Hepatocyte (in vitro differentiated cells): ENCODE measurements around the gene SDK1. TPM values are rescaled to one million over a fixed set of nuclear protein-coding genes. Genes with fewer than 3 reads are reported as not detected.

Source experiments
- DNase-seq: peaks from one replicate; pipeline ENCODE4 v3.0.0-alpha.2; 2016; ENCODE audit warnings: low spot score
- H2AFZ ChIP-seq: fragments of 200-600 bp; sonication (generic); 2 replicates; pipeline ENCODE4 v1.6.0; 2016; ENCODE audit warnings: antibody characterized with exemption, mild to moderate bottlenecking
- H3K27ac ChIP-seq: fragments of 200-600 bp; sonication (generic); 2 replicates; pipeline ENCODE4 v1.5.1; 2016; ENCODE audit warnings: mild to moderate bottlenecking
- H3K27me3 ChIP-seq: fragments of 200-600 bp; sonication (generic); 2 replicates; pipeline ENCODE4 v1.6.1; 2016
- H3K36me3 ChIP-seq: fragments of 200-600 bp; sonication (generic); replicated peaks from 2 replicates; pipeline ENCODE4 v1.5.1; 2016; ENCODE audit warnings: low read depth; ENCODE audit not compliant: insufficient read depth
- H3K4me1 ChIP-seq: fragments of 200-600 bp; sonication (generic); 2 replicates; pipeline ENCODE4 v1.5.1; 2016; ENCODE audit warnings: mild to moderate bottlenecking, moderate library complexity; ENCODE audit not compliant: insufficient read depth
- H3K4me2 ChIP-seq: fragments of 200-600 bp; sonication (generic); 2 replicates; pipeline ENCODE4 v1.6.0; 2016
- H3K4me3 ChIP-seq: fragments of 200-600 bp; sonication (generic); 2 replicates; pipeline ENCODE4 v1.5.1; 2016; ENCODE audit warnings: mild to moderate bottlenecking
- H3K79me2 ChIP-seq: fragments of 200-600 bp; sonication (generic); 2 replicates; pipeline ENCODE4 v1.6.0; 2017; ENCODE audit warnings: mild to moderate bottlenecking
- H3K9me2 ChIP-seq: fragments of 200-600 bp; sonication (generic); replicated peaks from 2 replicates; pipeline ENCODE4 v1.6.0; 2017; ENCODE audit warnings: mild to moderate bottlenecking; ENCODE audit not compliant: insufficient read depth
- H3K9me3 ChIP-seq: fragments of 200-600 bp; sonication (generic); 2 replicates; pipeline ENCODE4 v1.5.1; 2016; ENCODE audit warnings: low read depth, mild to moderate bottlenecking
- H4K20me1 ChIP-seq: fragments of 200-600 bp; sonication (generic); 2 replicates; pipeline ENCODE4 v1.6.0; 2016; ENCODE audit warnings: mild to moderate bottlenecking; ENCODE audit not compliant: insufficient read depth, poor library complexity, severe bottlenecking
- CTCF ChIP-seq: fragments of 200-600 bp; sonication (generic); IDR thresholded peaks from 2 replicates; pipeline ENCODE4 v1.5.1; 2016; ENCODE audit warnings: antibody characterized with exemption, mild to moderate bottlenecking; ENCODE audit not compliant: poor library complexity
- EZH2 ChIP-seq: fragments of 200-600 bp; sonication (generic); IDR thresholded peaks from 2 replicates; pipeline ENCODE4 v1.6.1; 2016; ENCODE audit warnings: antibody characterized with exemption, mild to moderate bottlenecking, borderline replicate concordance
- EZH2phosphoT487 ChIP-seq: fragments of 200-600 bp; sonication (generic); IDR thresholded peaks from one replicate; pipeline ENCODE4 v1.6.1; 2018; ENCODE audit warnings: antibody characterized with exemption, mild to moderate bottlenecking, low read depth, moderate library complexity; ENCODE audit not compliant: unreplicated experiment, severe bottlenecking
- WGBS: methylation state at CpG from one replicate; pipeline ENCODE4 v1.1.6; 2016; ENCODE audit warnings: low lambda C conversion rate; ENCODE audit errors: missing lambda C conversion rate; 5-methylcytosine and 5-hydroxymethylcytosine counted together
- polyA plus RNA-seq: library from polyadenylated mRNA; unstranded; fragments of >200 nt; fragmentation: Nextera tagmentation; extraction: Ambion mirVana; gene quantifications from 2 replicates; pipeline ENCODE4 v1.2.1, GENCODE V29; 2016
- total RNA-seq: library from RNA; depleted of rRNA; stranded (reverse); fragments of >200 nt; gene quantifications from 2 replicates; pipeline ENCODE4 v1.2.3, GENCODE V29; 2014

Gene SDK1
- total and polyA plus RNA-seq, 2 experiments from 2014 or later = 4.3 to 10.0 TPM

DNA sequence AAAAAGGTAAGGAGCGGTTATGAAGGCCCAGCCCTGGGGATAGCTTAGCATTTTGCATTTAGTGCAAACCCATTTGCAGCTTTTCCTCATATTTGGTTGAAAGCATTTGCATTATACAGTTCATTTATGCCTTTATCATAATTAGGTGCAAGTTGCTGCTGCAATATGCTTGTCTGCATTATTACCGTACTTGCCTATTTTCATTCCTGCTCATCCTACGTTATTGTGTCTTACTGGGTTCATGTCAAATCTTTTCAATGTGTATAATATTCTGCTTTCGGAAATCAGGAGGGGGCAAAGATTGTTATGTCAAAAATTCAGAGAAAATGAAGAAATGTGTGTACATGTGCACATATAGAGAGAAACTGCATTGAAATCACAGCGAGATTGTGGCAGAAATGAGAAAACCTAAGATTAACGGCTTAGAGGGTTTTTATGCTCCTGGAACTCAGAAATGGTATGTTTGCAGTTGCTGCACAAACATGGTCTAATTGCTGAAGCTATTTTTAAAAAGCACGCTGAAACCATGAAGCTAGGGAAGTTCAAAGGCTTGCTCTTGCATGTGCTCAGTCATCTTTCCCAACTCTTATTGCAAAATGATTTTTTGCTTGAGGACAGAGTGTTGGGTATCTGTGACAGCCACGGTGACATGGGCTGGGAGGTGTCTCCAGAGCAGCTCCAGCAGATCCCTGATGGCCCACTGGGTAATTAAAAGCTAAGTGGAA lies 613.2 kb downstream of the SDK1 start:
- Histone ChIP-seq H3K27me3 (no peaks in the 10 kb centered on the region), H3K9me3 (no peaks in the 10 kb centered on the region), H3K4me1 (peaks cover 15% of the 10 kb centered on the region), H3K36me3 (no peaks in the 10 kb centered on the region), H4K20me1 (no peaks in the 10 kb centered on the region), H2AFZ (no peak overlapping the region), H3K4me3 (no peak overlapping the region), H3K4me2 (no peak overlapping the region), H3K79me2 (no peaks in the 10 kb centered on the region), H3K27ac (peak overlapping the region; percentile 7), H3K9me2 (no peaks in the 10 kb centered on the region)
- WGBS = 74% methylated on average over 8 of the region's 8 CpGs
- DNase-seq = peak; percentile 15
- TF ChIP-seq EZH2 (no peak), EZH2phosphoT487 (no peak), CTCF (no peak)

GRCh38 chr7:3915337-3915878 lies 614.4 kb downstream of the SDK1 start:
- TF ChIP-seq CTCF (no peak), EZH2phosphoT487 (no peak), EZH2 (no peak)
- H4K20me1 ChIP-seq = no peaks in the 10 kb centered on the region
- no peaks in the 10 kb centered on the region for H3K36me3 ChIP-seq
- H3K27ac ChIP-seq = no peak overlapping the region
- WGBS = 95% methylated on average over 9 of the region's 9 CpGs
- no peaks in the 10 kb centered on the region for H3K9me3 ChIP-seq
- peaks cover 15% of the 10 kb centered on the region for H3K4me1 ChIP-seq
- no peaks in the 10 kb centered on the region for H3K79me2 ChIP-seq
- no peaks in the 10 kb centered on the region for H3K27me3 ChIP-seq
- DNase-seq = no peak
- H3K9me2 ChIP-seq = no peaks in the 10 kb centered on the region
- H2AFZ ChIP-seq = no peak overlapping the region
- H3K4me2 ChIP-seq = no peak overlapping the region
- H3K4me3 ChIP-seq = no peak overlapping the region

- no peak for DNase-seq
- H3K9me3 ChIP-seq = no peaks in the 10 kb centered on the region
- no peak overlapping the region for H3K27ac ChIP-seq
- H3K36me3 ChIP-seq = no peaks in the 10 kb centered on the region
- 52% methylated on average over 1 of the region's 1 CpG for WGBS
- no peak overlapping the region for H2AFZ ChIP-seq
- H3K9me2 ChIP-seq = no peaks in the 10 kb centered on the region
- no peak overlapping the region for H3K4me2 ChIP-seq
- TF ChIP-seq EZH2phosphoT487 (no peak), EZH2 (no peak), CTCF (no peak)
- no peaks in the 10 kb centered on the region for H4K20me1 ChIP-seq
- no peaks in the 10 kb centered on the region for H3K27me3 ChIP-seq
- H3K4me3 ChIP-seq = no peak overlapping the region
- H3K4me1 ChIP-seq = peaks cover 15% of the 10 kb centered on the region
- H3K79me2 ChIP-seq = no peaks in the 10 kb centered on the region
Measured at GRCh38 chr7:3916146-3916545, 615.1 kb downstream of the SDK1 start.
